Gastrocnemius medialis (tissue), 4 donors: ENCODE data around the gene UROC1.

Source experiments
- POLR2A ChIP-seq, 2 donors: fragments of 450-650 bp; IDR thresholded peaks; one replicate each; pipeline ENCODE4 v1.6.1; 2017; ENCODE audit warnings: antibody characterized with exemption in 2 of 2, mild to moderate bottlenecking in 2 of 2, moderate library complexity in 2 of 2
- TF ChIP-seq, protein P1 (sequence below), 5 experiments: fragments of 450-650 bp in 3 of 5; fragments of 200-600 bp in 2 of 5; sonication (generic) in 2 of 5; IDR thresholded peaks in 4 of 5; conservative IDR thresholded peaks in 1 of 5; 1 replicate in 4 of 5; 2 replicates in 1 of 5; pipeline ENCODE4 v1.5.1; 2016 to 2019; ENCODE audit warnings: antibody characterized with exemption in 5 of 5, mild to moderate bottlenecking in 3 of 5, moderate library complexity in 3 of 5

DNA sequence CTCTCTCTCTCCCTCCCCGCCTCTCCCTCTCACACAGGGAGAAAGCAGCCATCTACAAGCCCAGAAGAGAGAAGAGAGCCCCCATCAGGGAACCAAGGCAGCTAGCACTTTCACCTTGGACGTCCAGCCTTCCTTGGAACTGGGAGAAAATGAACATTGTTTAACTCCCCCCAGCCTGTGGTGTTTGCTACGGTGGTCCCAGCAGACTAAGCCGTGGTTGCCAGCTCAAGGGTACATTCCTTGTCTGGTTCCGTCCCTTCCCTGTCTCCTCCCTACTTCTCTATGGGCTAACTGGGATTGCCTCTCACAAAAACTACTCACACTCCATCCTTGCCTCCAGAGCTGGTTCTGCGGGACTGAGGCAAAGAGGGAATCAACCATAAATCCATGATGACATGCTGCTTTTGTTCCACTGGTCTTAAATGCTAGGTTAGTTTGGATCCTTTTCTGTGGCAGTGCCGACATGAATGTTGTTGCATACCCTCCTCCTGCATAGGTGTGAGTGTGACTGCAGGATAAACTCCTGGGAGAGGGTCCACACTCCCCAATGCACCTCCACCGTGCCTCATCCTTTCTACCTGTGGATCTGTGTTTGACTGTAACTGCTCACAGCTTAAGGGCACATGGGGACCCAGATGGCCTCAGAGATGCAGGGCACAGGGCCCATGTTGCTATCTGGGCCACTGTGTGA lies 29.1 kb upstream of the UROC1 start:
- TF ChIP-seq, protein P1, sequence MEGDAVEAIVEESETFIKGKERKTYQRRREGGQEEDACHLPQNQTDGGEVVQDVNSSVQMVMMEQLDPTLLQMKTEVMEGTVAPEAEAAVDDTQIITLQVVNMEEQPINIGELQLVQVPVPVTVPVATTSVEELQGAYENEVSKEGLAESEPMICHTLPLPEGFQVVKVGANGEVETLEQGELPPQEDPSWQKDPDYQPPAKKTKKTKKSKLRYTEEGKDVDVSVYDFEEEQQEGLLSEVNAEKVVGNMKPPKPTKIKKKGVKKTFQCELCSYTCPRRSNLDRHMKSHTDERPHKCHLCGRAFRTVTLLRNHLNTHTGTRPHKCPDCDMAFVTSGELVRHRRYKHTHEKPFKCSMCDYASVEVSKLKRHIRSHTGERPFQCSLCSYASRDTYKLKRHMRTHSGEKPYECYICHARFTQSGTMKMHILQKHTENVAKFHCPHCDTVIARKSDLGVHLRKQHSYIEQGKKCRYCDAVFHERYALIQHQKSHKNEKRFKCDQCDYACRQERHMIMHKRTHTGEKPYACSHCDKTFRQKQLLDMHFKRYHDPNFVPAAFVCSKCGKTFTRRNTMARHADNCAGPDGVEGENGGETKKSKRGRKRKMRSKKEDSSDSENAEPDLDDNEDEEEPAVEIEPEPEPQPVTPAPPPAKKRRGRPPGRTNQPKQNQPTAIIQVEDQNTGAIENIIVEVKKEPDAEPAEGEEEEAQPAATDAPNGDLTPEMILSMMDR (IDR thresholded peaks at IDR 0.05 in 4 of 5, conservative IDR thresholded peaks at IDR 0.05 in 1 of 5), result no peak
- no peak for TF ChIP-seq POLR2A (IDR thresholded peaks at IDR 0.05)
